CD1c-positive myeloid dendritic cell (primary cell): ENCODE measurements around the gene CXCL12.

Experiments used
- DNase-seq: peaks from one replicate; pipeline ENCODE4 v3.0.0-alpha.2; 2016; ENCODE audit errors: extremely low spot score

The CXCL12 gene

DNA sequence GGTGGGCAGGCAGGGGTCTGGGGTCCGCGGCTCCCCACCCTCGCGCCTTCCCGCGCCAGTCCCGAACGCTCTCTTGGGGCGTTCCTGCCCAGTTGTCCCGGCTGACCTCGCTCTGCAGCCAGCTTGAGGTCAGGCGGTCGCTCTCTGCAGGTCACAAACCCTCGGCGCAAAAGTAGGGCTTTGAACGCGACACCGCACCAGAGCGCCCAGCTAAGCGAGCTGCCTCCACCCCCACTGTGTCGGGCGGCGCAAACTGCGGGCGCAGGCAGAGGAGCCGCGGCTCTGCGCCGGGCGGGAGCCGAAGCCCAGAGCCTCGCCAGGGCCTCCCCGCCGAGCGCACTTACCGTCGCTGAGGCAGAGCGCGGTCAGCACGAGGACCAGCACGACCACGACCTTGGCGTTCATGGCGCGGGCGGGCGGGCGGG, 284 bp downstream of the CXCL12 start:
- DNase-seq, result no peak

DNA sequence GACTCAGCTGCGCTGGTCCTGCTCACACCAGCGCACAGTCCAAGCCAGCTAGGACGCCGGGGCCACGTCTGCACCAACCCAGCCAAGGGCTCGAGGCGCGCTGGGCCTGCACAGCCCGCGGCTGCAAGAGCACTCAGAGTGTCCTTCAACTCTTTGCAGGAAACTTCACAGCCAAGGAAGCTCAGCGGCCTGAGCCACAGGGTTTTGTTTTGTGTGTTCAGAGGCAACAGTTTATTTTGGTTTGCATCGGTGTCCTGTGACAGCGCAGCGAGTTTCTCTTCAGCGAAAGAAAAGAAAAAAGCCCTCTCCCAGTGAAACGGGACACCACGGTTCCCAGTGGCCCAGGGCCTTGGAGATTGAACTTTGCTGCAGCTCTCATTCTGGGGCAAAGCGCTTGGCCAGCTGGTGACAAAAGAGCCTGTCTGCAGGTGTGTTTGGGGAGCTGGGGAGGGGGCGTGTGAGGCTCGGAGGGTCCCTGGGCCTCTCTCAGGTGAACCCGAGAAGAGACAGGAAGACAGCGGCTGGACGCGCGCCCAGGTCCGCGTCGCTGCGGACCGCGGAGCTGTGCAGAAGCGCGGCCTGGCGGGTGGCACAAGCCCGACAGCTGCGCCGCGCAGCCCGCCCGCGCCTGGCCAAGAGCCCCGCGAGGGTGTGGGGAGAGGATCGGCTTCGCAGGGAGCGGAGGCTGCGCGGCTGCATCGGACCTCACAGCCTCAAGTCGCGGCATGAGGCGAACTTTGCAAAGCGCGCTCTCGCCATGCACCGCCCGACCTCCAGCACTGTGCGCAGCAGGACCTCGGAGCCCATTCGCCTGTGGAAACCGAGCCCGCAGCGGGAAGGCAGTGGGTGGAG, 922 bp downstream of the CXCL12 start:
- DNase-seq, result no peak

DNA sequence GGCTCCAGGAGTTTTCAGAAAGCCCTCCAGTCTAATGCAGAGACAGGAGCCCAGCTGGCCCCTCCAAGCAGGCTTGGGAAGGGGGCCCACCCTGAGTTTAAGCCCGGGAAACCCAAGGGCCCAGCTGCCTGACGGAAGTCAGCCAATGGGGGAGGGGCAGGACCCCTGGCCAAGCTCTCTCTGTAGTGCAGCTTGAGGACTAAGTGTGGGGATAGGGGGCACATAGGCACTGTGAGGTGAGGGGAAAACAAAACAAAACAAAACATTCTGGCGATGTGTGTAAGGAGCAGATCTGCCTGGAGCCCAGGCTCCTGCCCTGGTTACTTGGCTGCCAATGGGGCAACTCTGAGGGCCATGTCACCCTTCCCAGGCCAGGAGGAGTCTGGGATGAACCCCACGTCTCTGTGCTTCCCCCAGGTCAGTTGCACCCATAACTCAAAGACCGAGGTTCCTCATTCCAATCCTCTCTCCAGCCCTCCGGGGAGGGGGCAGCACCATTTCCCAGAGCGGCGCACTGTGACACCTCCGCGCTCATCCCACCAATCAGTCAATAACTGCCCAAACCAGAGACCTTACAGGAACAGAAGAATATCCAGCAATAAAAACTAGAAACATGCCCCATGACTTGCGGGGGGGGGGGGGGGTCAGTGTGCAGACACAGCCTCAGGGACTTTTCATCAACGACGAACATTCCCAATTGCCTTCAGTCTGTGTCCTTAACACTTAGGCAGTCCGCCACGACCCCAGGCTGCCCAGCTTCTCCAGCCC, 1.7 kb downstream of the CXCL12 start:
- no peak for DNase-seq

DNA sequence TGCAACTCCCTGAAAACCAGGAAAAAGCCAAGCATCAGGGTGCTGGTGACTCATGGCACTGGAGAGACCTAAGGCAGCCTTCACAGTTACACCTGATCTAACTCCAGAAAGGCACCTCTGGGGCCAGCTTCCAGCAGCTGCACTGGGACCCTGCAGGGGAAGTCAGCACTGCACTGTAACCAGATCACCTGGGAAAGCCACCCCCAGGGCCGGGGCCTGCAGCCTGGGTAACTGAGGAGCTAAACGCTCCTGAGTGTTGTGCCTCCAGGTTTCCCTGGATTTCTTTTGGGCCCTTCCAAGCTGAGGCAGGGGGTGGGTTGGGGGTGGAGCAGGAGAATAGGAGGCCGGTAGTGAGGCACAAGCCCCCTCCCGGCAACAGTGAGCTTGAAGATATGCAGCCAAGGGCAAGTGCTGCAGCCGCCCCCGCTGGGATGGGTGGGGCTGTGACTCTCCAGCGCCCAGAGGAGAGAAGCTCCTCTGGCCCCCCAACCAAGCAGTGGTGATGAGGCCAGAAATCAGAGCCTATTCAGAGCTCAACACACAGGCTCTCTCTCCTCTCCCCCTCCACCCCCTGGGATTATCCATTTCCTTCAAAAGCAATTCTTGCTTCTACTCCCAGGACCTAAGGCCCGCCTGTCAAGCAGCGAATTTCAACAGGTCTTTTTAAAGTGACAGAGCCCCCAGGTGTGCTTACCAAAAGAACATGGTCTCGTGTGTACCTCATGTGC, 2.6 kb downstream of the CXCL12 start:
- DNase-seq, result no peak

DNA sequence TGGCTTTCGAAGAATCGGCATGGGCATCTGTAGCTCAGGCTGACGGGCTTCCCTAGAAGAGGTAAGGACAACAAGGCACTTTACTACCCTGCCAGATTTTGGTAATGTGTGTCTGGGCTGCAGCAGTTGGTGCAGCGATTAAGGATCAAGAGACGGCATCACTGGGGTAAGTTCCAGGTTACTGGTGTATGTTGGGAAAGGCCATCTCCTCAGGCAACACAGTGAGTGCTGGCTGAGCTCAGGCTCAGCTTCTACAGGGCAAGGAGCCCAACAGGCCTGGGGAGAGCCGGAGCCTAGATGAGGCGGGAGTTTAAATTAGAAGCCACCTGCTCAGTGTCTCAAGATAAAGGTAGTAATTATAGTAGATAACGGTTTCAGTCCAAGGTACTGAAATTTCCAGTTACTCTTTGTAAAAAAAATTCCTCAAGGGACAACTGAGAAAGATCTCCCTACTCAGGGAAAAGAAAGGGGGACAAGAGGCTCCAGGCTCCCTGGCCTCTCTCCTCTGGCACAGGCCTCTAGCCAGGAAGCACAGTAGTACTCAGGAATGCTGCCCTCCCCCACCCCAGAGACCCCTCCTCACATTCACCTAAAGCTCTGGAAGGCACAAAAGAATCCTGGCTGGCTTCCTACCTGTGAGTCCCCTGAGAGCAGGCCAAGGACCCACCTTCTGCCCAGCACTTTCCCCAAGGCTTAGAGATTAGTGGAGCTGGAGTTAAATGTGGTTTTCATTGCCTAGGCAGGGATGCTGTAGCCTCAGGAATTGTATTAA, 3.9 kb downstream of the CXCL12 start:
- DNase-seq, result no peak

DNA sequence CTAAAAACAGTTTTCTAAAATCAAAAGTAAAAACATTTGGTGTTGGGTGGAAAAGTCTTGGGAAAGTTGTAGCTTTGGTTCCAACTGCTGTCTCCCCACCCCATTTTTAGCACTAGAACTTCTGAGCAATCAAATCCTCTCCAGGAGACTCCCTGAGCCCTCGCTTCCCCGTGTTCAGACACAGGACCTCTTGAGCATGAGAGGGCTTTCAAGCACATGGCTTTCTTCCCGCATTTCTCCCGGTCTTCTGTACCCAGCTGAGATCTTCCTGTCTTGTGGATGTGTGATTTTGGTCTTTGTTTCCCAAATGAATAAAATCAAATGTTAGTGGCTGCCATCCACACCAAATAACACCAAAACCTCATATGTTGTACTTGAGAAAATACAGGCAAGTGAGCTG, 5.0 kb downstream of the CXCL12 start:
- DNase-seq, result no peak

DNA sequence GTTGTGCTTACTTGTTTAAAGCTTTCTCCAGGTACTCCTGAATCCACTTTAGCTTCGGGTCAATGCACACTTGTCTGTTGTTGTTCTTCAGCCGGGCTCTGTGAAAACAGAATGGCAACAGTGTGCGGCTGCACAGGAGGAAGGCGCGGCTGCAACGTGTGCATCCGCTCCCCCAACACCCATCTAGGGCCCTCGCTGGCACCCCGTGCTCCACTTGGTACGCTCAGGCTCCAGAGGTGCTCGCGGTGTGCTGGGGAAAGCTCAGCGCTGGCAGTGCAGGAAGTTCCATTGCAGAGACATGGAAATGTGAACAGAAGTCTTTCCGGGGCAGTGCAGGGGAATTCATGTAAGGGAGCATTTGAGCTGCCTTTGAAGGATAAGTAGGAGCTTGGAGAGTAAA, 6.3 kb downstream of the CXCL12 start:
- DNase-seq, result no peak

DNA sequence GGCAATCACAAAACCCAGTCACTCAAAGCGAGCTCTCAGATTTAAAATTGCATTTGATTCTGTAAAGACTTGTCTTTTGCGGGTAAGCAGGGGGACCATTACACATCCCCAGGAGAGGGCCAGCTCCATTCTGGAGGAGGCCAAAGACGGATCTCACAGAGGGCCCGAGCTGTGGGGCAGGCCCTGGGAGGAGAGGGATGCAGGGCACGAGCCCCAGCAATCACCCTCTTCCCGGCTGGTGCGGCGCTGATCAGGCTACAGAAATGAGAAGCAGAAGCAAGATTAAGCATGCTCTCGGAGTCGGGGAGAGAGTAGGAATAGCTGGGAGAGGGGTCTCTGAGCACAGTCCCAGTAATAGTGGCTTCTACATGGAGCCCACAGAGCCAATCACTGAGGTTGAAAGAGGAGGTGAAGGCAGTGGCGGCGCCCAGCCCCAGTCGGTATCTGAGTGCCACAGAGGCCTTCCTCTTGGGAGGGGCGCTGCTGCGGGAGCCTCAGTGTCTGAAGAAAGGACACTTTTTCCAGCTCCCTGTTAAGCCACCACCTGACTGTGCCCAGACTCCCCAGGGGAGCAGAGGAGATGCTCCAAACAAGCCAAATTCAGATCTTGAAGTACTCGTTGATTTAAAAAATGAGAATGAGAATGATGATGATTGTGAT, 7.1 kb downstream of the CXCL12 start:
- DNase-seq, result no peak

DNA sequence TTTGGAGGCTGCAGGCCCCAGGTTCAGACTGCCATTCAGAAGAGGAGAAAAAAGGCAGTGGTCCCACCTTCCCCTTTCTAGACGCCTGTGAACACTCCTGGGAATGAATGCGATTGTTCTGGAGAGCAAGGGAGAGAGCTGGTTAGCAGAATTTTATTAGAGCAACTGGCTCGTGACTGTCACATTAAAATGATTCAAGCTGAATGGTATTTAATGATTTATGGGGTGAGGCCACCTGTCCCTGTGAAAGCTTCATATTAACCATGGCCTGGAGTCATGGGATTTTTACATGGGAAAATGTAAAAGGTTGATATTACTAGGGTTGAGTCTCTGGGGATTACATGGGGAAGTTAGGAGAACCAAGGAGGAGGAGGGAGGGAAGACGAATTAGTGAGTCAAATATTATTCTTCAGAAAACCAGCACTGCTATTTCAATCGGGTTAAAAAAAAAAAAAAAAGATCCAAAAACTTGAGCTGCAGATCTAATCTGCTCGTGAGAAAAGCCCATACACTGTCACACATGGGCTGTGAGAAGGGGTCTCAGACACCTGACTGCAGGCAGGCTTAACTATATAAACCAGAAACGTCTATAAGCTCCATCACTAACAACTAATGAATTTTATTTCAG, 8.3 kb downstream of the CXCL12 start:
- no peak for DNase-seq

DNA sequence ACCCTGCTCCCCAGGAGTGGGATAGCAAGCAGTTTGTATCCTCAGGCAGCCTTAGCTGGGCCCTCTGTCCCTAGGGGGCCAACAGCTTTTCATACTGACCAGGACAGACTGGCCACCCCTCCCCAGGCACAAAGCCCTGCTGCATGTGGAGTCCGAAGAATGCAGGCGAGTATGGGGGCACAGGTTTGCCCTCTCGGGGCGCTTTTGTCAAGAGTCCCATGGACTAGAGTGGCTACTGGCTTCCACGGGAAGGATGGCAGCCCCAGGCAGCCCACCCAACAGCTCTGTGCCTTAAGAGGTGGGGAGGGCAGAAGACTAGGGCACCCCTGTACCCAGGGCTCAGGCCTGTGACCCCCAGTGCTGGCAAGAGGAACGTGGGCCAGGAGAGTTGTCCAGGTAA, 10.7 kb downstream of the CXCL12 start:
- DNase-seq, result no peak

DNA sequence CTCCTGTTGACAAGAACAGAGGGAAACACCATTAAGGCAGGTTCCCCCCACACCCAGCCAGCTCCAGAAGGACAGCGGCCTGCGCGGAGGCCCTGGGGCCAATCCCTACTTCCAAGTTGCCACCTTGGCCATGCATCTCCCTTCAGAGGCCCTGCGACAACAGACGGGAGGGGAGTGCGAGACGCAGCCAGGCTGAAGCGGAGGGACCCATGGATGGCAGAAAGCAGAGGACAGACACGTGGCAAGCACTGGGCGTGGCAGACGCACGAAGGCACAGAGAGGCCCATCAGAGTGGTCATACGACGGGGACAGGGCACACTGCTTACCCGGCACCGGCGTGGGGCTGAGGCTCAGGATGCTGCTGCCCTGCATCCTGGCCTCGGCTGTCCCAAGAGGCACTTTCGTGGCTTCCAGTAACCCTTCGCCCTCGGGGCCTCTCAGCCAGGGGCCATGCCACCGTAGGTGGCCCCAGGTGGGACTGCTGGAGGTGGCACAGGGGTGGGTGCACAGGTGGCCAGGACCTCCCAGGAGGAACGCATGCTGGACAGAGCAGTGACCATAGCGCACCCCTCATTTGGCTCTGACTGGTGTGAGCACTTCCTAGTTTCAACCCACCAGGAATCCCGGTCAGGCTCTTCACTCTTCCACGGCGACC, 11.4 kb downstream of the CXCL12 start:
- DNase-seq, result no peak

DNA sequence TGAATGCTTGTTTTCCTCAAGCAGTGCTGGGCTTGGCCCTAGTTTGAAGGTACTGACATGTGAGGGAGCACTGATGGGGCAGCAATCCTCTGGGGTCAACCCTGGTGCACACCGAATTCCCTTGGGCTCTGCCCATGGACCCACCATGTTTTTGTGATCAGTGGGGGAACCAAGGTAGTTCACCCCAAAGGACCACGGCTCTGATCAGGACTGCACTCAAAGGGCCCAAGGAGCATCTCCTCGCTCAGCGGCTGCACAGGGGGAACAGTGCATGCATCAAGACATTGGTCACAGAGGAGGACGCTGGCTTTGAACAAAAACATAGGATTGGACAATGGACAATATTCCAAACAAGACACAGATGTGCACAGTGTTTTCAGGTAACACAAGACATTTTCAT, 12.7 kb downstream of the CXCL12 start:
- no peak for DNase-seq

DNA sequence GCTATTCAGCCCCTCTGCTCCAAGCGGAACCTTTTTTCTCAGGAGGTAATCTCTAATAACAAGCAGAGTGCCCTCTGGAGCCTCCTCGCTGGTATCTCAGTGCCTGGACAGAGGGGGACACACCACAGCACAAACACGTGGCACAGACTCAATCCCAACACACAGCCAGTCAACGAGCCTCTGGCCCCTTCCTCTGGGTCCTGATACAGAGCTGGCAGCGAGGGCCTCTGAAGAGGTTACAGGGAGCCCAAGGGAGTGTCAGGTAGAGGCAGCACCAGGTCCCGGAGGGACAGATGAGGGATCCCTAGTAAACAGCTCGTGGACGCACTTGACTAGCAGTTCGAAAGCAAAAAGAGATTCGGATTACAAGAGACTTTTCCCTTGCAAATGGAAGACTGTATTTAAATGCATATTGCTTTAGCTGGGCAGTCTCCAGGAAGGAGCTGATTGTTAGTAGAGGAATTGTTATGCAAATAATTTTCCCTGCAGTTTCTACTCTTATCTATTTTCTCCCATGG, 14.1 kb downstream of the CXCL12 start:
- no peak for DNase-seq

DNA sequence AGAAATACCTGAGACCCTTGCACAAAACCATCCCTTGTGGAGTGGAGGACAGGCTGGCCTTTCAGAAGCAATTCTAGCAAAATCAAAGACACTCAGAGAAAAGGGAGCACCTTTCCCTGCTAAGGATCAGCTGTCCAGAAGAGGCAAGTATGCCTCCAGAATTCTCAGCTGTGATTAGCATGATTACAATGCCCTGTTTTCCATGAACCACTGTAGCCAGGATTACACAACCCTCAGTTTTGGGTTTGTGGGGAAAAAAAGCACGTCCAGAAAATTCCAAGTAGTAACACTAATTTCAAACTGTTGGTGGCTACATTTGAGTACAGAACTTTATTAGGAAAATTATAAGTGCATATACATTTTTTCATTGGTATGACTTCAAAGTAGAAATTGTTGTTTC, 15.0 kb downstream of the CXCL12 start:
- DNase-seq, result no peak

DNA sequence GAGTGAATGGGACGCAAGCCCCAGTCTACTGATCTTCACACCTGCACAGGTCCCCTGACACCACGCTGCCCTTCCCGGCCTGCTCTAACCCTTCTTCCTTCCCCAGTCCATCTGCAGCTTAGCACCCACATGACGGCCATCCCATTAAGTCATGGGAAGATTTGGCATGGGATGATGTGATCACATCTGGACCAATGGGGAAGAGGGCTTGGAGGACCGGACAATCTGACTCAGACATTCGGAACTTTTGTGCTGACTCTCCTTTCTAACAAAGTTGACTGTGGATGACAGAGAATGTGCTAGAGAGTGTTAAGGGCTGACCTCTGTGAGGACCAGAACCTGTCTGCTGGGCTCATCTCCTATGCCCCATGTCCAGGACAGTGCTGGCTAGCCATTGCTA, 15.6 kb downstream of the CXCL12 start:
- DNase-seq, result no peak

DNA sequence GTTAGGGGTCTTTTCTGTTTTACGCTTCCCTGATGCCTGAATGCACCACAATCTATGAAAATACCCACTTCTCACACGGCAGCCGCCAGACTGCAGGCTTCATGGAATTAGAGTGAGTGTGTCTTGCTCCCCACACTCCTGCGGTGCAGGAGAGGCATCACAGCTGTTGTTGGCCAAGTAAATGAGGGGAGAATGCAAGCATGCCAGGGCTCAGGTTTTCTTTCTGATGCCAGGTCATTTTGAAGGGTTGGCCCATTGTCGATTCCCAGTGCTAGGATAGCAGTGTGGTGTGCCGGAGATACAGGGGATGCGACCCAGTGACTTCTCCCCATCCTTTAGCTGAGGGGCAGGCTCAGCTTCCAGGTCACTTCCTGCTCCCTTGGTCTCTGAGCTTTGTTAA, 16.3 kb downstream of the CXCL12 start:
- no peak for DNase-seq

DNA sequence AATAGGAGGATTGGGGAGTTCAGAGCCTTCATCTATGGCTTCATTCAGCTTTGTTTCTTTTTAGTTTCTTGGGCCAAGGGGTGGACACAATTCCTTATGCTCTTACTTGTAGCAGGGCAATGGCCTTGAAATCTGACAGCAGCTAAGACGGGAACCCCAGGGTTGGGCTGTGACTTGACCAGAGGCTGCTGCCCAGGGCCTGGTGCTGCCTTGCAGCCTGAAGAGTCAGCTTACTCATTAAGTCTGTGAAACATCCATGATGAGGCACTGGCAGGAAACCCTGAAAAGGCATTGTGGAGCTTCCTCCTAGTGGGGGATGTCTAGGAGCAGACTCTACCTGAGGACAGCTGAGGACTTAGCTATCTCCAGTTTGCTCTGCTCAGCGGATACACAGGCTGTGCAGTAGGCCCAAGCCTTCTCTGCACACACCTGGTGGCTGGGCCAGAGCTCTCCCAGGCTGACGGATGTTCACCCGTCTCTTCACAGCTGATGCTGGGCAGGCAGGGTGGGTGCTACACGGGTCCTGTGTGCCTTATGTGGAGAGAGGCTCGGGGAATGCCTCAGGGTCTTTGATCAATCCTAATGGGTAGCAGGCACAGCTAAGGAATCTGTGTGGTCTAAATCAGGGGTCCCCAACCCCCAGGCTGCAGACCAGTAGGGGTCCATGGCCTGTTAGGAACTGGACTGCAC, 17.8 kb downstream of the CXCL12 start:
- DNase-seq, result no peak

DNA sequence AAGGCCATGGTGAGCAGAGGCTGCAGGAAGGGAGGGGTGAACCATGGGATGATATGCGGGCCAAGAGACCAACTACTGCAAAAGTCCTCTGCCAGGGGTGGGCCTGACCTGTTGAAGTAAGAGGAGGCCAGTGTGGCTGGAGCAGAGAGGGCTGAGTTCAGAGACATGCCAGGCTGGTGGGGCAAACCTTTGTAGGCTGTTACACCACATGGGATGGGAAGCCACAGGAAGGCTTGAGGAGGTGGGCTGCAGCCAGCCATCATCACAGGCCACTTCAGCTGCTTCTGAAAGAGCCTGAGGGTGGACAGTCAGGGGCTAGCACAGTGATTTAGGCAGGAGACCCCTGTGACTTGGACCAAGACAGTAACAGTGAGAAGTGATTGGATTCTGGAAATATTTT, 20.3 kb downstream of the CXCL12 start:
- no peak for DNase-seq

DNA sequence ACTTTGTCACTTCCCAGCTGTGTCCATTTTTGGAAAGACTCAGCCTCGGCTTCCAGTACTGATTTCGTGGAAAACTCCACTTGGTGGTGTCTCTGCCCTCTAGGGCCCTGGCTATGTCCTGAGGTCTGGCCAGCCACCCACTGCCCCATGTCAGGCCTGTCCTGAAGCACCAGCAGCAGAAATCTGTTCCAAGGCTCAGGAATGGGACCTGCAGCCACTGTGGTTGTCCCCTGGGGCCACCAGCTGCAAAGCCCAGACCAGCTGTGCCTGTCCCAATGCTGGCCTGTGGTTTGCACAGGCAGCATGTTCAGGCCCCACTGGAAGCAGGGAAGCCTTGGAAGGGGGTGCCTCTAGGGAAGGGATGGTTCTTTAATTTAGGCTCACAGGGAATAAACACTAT, 21.2 kb downstream of the CXCL12 start:
- no peak for DNase-seq
